ENCODE data around the gene ABCD1.

- TF ChIP-seq CTCF (IDR thresholded peaks at IDR 0.05) (no peak), POLR2A (IDR thresholded peaks at IDR 0.05) (no peak)
Observed at GRCh38 chrX:153782313-153782712, 57.7 kb downstream of the ABCD1 start.
